ENCODE results near the gene SDR42E2.
"Not testable (repeated sequence)": the region's sequence is repeated elsewhere in the genome, so short reads cannot be mapped to it uniquely, and the experiment has no call there.

SDR42E2 gene

DNA sequence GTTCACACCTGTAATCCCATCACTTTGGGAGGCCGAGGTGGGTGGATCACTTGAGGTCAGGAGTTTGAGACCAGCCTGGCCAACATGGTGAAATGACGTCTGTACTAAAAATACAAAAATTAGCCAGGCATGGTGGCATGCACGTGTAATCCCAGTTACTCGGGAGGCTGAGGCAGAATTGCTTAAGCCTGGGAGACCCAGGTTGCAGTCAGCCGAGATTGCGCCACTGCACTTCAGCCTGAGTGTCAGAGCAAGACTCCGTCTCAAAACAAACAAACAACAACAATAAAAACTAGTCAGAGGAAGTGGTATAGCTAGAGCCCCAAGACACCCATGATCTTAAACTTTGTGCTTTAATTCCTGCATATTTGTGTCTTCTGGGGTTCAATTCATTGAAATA lies 9.2 kb upstream of the SDR42E2 start:
- in situ Hi-C loops (cut with MboI; ENCODE audit: low sequenced_read_pairs) = not testable (repeated sequence)

DNA sequence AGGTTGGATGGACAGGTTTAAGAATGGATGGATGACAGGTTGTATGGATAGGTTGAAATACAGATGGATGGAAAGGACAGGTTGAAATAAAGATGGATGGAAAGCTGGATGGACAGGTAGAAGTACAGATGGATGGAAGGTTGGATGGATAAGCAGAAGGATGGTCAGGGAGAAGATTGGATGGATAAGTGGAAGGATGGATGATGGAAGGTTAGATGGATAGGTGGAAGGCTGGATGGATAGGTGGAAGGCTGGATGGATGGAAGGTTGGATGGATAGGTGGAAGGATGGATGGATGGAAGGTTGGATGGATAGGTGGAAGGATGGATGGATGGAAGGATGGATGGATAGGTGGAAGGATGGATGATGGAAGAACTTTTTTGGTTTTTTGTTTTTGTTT lies 905 bp upstream of the SDR42E2 start:
- in situ Hi-C loops (cut with MboI; ENCODE audit: low sequenced_read_pairs) = no loop called here

DNA sequence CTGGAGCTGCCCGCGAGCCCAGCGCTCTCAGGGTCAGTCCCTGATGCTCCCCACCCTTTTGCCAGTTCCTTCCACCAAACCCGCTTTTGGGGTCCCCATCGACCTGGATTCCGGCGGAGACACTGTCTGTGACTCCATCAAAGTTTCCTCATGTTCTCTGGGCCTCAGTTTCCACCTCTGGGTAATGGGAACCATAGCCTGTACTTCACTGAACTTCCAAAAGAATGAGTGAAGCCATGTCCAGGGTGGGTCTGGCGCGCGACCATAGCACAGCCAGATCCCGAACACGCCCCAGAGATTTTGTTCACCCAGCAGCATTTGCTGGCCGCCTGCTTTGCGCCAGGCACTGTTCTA lies 327 bp downstream of the SDR42E2 start:
- in situ Hi-C loops (cut with MboI; ENCODE audit: low sequenced_read_pairs) = no loop called here

DNA sequence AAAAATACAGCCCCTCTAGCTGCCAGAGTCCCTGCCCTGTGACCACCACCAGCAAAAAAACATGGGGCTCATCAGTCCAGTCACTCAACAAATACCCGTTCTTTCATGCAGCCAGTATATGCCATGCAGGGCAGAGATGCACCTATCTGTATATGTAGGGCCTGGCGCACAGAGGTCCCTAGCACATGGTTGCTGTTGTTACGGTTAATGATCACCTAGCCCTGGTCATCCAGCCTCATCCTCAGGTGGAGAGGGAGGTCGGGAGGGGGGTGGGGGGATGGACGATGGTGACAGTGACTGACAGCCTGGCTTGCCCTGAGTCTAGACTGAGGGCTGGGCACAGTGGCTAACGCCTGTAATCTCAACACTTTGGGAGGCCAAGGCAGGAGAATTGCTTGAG lies 1.5 kb downstream of the SDR42E2 start:
- in situ Hi-C loops (cut with MboI; ENCODE audit: low sequenced_read_pairs) = no loop called here

DNA sequence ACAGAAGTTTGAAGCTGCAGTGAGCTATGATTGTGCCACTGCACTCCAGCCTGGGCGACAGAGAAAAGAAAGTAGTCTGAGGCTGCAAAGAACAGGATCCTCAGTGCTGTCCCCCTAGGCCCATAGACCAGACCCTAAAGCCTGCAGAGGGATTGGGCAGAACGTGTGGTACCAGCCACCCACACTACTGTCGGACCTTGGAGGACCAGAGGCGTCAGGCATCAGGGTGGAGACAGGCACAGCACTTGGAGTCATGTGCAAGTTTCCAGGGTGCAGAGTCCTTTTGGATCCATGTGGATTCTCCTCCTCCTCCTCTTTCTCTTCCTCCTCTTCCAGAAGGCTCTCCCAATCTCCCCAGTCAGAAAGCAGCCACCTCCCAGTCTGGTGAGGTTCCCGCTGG lies 2.2 kb downstream of the SDR42E2 start:
- in situ Hi-C loops (cut with MboI; ENCODE audit: low sequenced_read_pairs) = no loop called here

DNA sequence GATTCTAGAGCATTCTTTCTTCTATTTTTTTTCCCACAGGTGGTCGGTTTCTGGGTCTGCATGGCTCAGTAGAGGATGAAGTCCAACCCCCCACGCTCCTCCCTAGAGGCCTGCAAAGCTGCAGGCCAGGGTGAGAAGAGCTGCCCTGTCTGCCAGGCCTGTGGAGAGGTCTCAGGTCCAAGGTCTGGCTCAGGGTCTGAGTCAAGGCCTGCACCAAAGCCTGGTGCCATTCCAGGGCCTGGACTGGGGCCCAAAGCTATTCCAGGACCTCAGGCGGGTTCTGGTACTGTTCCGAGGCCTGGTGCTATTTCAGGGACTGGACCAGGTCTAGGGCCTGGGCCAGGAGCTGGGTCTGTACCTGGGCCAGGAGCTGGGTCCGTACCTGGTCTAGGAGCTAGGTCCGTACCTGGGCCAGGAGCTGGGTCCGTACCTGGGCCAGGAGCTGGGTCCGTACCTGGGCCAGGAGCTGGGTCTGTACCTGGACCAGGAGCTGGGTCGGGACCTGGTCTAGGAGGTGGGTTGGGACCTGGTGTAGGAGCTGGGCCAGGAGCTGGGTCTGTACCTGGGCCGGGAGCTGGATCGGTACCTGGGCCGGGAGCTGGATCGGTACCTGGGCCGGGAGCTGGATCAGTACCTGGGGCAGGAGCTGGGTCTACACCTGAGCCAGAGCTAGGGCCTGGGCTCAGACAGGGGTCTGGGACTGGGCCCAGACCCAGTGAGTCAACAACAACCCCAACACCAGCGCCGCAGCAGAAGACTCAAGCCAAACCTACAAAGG lies 3.4 kb downstream of the SDR42E2 start:
- in situ Hi-C loops (cut with MboI; ENCODE audit: low sequenced_read_pairs) = no loop called here

DNA sequence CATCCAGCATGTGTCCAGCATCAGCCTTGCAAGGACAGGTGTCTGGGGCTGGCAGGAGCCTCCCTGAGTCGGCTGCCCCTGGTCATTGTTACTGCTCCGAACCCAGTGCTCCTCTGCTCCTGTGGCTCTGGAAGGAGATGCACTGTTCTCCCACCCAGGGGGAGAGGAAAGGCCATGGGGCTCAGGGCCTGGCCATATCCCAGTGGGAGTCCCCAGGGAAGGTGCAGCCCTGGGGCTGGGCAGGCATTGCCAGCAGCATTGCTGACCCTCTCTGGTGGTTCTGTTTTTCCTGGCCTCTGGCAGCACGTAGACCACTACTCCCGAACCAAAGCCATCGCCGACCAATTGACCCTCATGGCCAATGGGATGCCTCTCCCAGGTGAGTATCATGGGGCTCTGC lies 9.6 kb downstream of the SDR42E2 start:
- in situ Hi-C loops (cut with MboI; ENCODE audit: low sequenced_read_pairs) = no loop called here

DNA sequence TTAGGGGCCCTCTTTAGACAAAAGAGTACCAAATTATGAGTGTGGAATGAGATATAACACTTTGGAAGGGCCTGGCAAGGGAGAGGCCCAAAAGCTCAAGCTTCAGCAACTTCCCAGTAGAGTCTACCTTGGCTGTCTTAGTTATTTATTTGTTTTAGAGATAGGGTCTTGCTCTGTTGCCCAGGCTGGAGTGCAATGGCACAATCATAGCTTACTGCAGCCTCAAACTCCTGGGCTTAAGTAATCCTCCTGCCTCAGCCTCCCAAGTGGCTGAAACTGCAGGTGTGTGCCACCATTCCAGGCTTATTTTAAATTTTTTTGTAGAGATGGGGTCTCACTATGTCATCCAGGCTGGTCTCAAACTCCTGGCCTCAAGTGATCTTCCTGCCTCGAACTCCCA lies 10.3 kb downstream of the SDR42E2 start:
- in situ Hi-C loops (cut with MboI; ENCODE audit: low sequenced_read_pairs) = not testable (repeated sequence)

DNA sequence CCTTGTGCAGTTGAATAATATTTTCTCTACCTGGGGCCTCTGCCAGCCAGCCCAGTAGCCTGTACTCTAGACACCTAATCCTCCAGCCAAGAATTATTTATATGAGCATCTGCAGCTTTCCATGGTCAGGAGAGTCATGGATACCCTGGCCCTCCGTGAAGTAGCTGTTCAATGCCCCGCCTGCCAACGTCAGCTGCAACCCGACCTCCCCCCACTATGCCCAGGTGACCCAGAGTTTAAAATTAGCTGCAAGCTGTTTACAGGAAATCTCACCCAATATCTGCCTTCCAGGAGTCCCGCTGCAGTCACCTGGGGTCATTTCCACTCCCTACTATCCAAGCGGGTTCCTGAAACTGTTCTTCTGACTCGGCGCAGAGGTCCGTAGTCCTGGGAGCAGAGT lies 12.3 kb downstream of the SDR42E2 start:
- in situ Hi-C loops (cut with MboI; ENCODE audit: low sequenced_read_pairs) = no loop called here

DNA sequence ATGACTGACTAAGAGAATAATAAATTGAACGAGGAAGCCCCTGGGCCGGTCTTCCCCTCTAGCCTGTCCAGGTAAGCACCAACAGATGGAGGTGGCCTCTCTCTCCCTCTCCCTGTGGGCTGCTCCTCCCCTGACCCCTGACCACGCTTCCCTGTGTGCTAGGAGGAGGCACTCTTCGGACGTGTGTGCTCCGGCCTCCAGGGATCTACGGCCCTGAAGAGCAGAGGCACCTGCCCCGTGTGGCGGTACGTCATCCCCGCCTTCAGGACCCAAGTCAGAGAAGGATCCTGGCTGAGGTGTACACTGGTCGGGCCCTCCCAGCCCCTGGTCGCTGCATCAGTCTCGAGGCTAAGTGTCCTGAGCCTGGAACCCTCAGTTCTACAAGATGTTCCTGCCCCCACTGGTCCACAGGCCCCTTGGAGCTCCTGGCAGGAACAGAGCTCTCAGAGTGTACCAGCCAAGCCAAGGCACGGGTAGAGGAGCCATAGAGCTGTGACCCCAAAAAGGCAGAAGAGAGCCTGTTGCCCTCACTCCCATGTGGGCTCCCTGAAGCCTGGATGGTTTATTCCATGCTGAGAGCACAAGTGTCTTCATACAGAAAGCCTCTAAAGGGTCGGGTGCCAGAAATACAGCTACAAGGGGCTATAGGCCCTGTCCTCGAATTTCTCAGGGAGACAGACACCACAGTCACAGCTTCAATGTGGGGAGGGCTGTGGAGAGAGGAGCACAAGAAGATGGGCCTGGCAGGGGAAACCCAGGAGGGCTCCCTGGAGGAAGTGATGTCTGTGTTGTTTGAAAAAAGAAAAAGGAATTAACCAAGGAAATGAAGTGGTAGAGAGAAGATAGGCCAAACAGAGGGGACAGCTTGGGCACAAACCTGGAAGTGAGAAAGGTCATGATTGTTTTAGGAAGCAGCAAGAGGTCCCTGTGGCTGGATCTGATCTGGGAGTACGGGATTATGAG lies 15.9 kb downstream of the SDR42E2 start:
- in situ Hi-C loops (cut with MboI; ENCODE audit: low sequenced_read_pairs) = no loop called here

DNA sequence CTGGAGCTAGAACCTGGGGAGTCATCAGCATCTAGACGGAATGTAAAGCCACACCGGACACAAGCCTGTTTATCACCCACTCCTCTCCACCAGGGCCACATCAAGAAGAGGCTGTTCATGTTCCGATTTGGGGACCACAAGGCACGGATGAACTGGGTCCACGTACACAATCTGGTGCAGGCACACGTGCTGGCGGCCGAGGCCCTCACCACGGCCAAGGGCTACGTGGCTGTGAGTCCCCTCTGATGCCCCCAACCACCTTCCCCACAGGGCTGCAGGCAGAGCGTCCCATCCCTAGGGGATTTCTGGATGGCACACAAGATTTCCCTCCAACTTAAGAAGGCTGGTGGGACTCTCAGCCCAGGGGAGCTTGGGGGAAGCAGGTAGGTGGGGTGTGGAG lies 19.1 kb downstream of the SDR42E2 start:
- in situ Hi-C loops (cut with MboI; ENCODE audit: low sequenced_read_pairs) = loop anchor here (10.0 kb wide), 1 partner anchor 177 kb away; the partner anchor contains the start of genes MOSMO and PDZD9

DNA sequence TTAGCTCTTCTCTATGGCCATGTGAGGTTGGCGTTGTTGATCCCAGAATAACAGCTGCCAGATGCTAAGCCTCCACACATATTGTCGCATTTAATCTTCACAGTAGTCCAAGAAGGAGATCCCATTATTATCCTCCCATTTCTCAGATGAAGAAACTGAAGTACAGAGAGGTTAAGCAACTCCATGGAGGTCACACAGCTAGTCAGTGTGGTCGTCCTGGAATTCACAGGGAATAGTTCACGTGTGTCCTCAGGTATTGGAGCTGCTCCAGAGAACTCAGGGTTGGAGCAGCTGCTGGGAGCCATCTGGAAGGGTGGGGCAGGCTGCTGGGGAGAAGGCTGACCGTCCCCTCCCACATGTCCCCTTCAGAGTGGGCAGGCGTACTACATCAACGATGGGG lies 19.5 kb downstream of the SDR42E2 start:
- in situ Hi-C loops (cut with MboI; ENCODE audit: low sequenced_read_pairs) = loop anchor here (10.0 kb wide), 1 partner anchor 177 kb away; the partner anchor contains the start of genes MOSMO and PDZD9

DNA sequence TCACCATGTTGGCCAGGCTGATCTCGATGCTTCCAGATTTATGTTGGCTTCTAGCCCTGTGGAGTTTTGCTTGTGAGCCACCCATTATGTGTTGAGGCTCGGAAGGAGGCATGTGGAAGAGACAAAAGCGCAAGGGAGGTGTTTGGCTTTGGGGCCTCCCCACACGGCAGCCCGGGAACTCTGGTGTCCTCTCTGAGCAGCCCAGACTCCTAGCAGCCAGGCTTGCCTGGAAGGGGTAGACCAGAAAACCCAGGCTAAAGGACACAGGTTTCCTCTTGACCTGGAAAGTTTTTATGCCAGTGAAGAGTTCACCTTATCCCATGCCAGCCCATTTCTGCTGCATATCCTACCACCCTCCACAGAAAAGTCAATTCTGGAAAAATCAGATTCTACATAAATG lies 21.0 kb downstream of the SDR42E2 start:
- in situ Hi-C loops (cut with MboI; ENCODE audit: low sequenced_read_pairs) = loop anchor here (10.0 kb wide), 1 partner anchor 179 kb away; the partner anchor contains the start of genes MOSMO and PDZD9

DNA sequence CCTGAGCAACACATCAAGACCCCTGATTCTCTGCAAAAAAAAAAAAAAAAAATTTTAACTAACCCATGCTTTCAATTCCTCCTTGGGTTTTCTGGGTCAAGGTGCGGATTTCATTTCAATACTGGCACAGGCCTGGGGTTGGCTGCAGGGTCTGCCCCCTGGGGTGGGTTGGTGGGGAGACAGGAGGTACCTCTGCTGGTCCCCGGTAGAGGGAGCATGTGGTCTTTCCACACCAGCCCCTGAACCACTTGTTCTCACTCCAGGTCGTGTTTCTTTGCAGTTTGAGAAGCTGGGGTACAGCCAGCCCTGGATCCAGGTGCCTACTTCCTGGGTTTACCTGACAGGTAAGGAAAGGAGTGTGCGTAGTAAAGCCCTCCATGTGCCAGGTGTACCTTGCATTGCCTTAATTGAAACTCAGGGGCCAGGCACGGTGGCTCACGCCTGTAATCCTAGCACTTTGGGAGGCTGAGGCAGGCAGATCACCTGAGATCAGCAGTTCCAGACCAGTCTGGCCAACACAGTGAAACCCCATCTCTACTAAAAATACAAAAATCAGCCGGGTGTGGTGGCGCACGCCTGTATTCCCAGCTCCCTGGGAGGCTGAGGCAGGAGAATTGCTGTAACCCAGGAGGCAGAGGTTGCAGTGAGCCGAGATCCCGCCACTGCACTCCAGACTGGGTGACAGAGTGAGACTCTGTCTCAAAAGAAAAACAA lies 21.8 kb downstream of the SDR42E2 start:
- in situ Hi-C loops (cut with MboI; ENCODE audit: low sequenced_read_pairs) = loop anchor here (10.0 kb wide), 1 partner anchor 179 kb away; the partner anchor contains the start of genes MOSMO and PDZD9

DNA sequence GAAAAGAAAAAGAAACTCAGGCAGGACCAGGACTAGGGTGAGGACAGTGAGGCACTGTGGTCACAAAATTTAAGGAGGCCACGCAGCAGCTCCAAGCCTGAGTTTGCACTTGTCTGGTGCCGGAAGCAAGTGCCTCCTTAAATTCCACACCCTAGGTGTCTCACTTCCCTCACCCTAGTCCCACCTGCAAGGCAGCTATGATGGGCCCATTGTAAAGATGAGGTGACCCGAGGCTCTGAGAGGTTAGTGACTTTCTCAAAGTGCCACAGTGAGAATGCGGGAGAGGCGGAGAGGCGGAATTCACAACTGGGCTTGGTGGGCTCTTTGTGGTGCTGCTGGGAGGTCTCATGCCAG lies 22.3 kb downstream of the SDR42E2 start:
- in situ Hi-C loops (cut with MboI; ENCODE audit: low sequenced_read_pairs) = loop anchor here (10.0 kb wide), 1 partner anchor 180 kb away; the partner anchor contains the start of genes MOSMO and PDZD9

DNA sequence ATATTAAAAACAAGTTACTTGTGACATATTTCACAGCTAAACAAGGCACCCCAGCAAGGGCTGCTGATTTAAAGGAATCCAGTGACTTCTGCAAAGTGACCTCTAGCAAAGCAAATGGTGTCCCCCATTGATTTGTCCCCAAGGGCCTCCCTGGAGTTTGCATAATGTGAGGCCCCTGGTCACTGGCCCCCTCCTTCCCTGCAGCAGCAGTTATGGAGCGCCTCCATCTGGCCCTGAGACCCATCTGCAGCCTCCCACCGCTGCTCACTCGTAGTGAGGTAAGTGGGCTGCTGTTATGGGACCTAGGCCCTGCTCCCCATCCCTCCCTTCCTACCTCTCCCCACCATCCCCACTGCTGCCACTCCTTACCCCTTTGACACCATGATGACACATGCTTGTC lies 24.2 kb downstream of the SDR42E2 start:
- in situ Hi-C loops (cut with MboI; ENCODE audit: low sequenced_read_pairs) = loop anchor here (10.0 kb wide), 1 partner anchor 182 kb away; the partner anchor contains the start of genes MOSMO and PDZD9

DNA sequence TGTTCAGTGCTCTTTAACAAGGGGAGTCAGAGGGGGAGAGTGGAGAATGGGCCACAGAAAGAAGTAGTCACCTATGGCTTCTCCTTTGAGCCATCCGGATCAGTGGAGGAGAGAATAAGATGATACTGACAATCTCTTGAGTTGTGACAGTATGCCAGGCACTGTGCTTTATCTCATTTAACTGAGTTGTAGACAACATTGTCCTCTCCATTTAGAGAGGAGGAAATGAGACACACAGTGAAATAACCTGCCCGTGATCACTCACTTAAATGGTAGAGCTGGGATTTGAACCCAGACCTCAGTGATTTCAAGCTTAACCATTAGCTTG lies 25.9 kb downstream of the SDR42E2 start:
- in situ Hi-C loops (cut with MboI; ENCODE audit: low sequenced_read_pairs) = loop anchor here (10.0 kb wide), 1 partner anchor 183 kb away; the partner anchor contains the start of genes MOSMO and PDZD9

DNA sequence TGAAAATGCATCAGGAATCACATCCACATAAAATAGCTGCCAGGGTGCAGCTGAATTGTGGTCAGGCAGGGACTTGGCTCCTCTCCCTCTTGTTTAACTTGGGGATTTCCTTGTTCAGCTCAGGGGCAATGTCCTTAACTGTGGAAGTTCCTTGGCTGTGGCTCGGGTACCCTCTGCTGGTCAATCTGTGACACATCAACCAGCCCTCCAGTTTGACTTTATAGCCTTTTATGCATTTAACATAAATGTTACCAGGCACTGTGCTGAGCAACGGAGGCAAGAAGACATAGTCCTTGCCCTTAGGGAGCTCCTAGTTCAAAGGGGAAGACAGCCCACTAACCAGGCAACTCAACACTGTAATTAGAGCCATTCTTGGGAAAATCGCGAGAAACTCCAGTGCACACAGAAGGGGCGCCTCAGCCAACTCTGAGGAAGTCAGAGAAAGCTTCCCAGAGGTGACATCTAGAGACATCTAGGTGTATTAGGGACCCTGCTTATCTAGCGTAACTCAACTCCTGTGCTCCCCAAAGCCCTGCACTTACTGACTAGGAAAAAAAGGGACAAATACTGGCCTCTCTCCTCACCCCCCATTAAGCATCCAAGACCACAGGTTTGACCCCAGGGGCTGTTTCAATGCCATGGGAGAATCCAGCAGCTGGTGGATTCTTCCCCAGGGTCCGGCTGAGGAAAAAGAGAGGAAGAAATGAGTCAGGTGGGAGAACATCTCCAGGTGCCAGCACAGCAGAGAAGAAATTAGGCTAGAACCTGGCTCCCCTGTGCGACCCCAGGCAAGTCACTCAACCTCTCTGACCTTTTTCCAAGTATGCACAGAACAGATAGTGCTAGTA lies 26.5 kb downstream of the SDR42E2 start:
- in situ Hi-C loops (cut with MboI; ENCODE audit: low sequenced_read_pairs) = loop anchor here (10.0 kb wide), 1 partner anchor 184 kb away; the partner anchor contains the start of genes MOSMO and PDZD9

DNA sequence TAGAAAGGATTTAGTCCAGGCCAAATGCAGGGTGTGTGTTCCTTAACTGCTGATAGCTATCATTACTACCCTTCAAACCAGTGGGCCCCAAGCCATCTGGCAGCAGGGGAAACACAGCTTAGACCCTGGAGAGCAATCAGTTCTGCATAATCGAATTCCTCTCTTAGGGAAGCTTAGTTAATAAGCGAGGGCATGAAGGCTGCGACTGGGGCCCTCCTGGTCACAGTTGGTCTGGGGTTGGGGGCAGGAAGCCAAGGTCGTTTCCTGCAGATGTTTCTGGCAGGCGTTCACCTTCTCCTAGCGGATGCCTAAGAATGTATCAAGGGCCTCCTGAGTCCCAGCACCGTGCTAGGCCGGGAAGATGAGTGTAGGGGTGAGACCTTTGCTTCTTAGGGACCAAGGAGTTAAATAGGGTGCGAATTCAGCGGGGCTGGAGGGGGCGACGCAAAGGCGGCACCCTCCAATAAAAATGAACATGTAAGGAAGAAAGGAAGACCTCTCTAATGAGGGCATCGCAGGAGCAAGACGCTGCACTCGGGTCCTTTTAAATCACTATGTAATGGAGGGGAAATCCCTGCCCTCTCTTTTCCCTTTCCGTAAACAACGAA lies 27.3 kb downstream of the SDR42E2 start:
- in situ Hi-C loops (cut with MboI; ENCODE audit: low sequenced_read_pairs) = loop anchor here (10.0 kb wide), 1 partner anchor 185 kb away; the partner anchor contains the start of genes MOSMO and PDZD9

Measured in HL-60/S4 treated with phorbol 12-myristate 13-acetate at 8.2 ng/mL for 4 days and 3 days (cell line).